NCI-H345 (cell line): ENCODE measurements around the gene CSTF1.

ENCODE experiments used
- DNase-seq: peaks from one replicate; lab custom pipeline; 2025; lab: John Stamatoyannopoulos, UW

CSTF1 gene

GRCh38 chr20:56392132-56392880, at the start of gene CSTF1, which contains the start of gene AURKA:
Gene CSTF1 (plus strand): TSS chr20:56392645. CDS start chr20:56395553, 2,908 bp downstream.
Gene AURKA (minus strand): TSS chr20:56392215. CDS start chr20:56388197, 4,018 bp downstream.
- peak; percentile 100 for DNase-seq

- no peak for DNase-seq
These were observed 49.7 kb upstream of the CSTF1 start for GRCh38 chr20:56342783-56343182.

- peak; percentile 12 for DNase-seq
These were observed 48.5 kb upstream of the CSTF1 start for GRCh38 chr20:56343861-56344381.

- no peak for DNase-seq
These were observed 46.5 kb upstream of the CSTF1 start for GRCh38 chr20:56345911-56346310.

GRCh38 chr20:56347628-56348304, 44.7 kb upstream of the CSTF1 start:
- DNase-seq: no peak

GRCh38 chr20:56348305-56348693, 44.1 kb upstream of the CSTF1 start:
- DNase-seq: no peak

- no peak for DNase-seq
These were observed 43.7 kb upstream of the CSTF1 start for GRCh38 chr20:56348746-56349145.

GRCh38 chr20:56350842-56351241, 41.6 kb upstream of the CSTF1 start:
- no peak for DNase-seq

GRCh38 chr20:56352345-56353055, 39.9 kb upstream of the CSTF1 start:
- no peak for DNase-seq

GRCh38 chr20:56353356-56353755, 39.1 kb upstream of the CSTF1 start:
- DNase-seq: no peak

GRCh38 chr20:56358070-56358469, 34.4 kb upstream of the CSTF1 start:
- no peak for DNase-seq

GRCh38 chr20:56358600-56359211, 33.7 kb upstream of the CSTF1 start, which contains the start of gene FAM210B:
Gene FAM210B (plus strand): TSS chr20:56358974. CDS start chr20:56359006, 32 bp downstream.
- DNase-seq: peak; percentile 95

GRCh38 chr20:56359212-56360132, 33.0 kb upstream of the CSTF1 start:
- DNase-seq: peak; percentile 59

- DNase-seq: no peak
These were observed 32.1 kb upstream of the CSTF1 start for GRCh38 chr20:56360133-56360907.

GRCh38 chr20:56360908-56361205, 31.6 kb upstream of the CSTF1 start:
- DNase-seq: peak; percentile 32

- no peak for DNase-seq
These were observed 30.5 kb upstream of the CSTF1 start for GRCh38 chr20:56361900-56362299.

GRCh38 chr20:56362833-56363413, 29.5 kb upstream of the CSTF1 start:
- no peak for DNase-seq

- no peak for DNase-seq
These were observed 29.0 kb upstream of the CSTF1 start for GRCh38 chr20:56363491-56363890.

GRCh38 chr20:56368351-56369134, 23.9 kb upstream of the CSTF1 start:
- no peak for DNase-seq
